Sigmoid colon (tissue), 4 donors: ENCODE measurements around the gene MOB3C.
"Not testable (repeated sequence)": the region's sequence is repeated elsewhere in the genome, so short reads cannot be mapped to it uniquely, and the experiment has no call there.

ENCODE experiments used
- EP300 ChIP-seq, 4 donors: sonication (generic); formaldehyde crosslinking; IDR thresholded peaks; one replicate each; pipeline ENCODE4 v1.6.1; 2017; ENCODE audit warnings: antibody characterized with exemption in 4 of 4
- TF ChIP-seq, protein P1 (sequence below), 4 experiments: fragments of 450-650 bp in 3 of 4; fragments of 200-600 bp in 1 of 4; IDR thresholded peaks; one replicate each; pipeline ENCODE4 v1.5.1; 2016 to 2019; ENCODE audit warnings: antibody characterized with exemption in 4 of 4, mild to moderate bottlenecking in 3 of 4, moderate library complexity in 2 of 4

DNA sequence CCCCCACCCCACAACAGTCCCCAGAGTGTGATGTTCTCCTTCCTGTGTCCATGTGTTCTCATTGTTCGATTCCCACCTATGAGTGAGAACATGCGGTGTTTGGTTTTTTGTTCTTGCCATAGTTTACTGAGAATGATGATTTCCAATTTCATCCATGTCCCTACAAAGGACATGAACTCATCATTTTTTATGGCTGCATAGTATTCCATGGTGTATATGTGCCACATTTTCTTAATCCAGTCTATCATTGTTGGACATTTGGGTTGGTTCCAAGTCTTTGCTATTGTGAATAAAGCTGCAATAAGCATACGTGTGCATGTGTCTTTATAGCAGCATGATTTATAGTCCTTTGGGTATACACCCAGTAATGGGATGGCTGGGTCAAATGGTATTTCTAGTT is 34.5 kb upstream of the MOB3C start:
- TF ChIP-seq, protein P1, sequence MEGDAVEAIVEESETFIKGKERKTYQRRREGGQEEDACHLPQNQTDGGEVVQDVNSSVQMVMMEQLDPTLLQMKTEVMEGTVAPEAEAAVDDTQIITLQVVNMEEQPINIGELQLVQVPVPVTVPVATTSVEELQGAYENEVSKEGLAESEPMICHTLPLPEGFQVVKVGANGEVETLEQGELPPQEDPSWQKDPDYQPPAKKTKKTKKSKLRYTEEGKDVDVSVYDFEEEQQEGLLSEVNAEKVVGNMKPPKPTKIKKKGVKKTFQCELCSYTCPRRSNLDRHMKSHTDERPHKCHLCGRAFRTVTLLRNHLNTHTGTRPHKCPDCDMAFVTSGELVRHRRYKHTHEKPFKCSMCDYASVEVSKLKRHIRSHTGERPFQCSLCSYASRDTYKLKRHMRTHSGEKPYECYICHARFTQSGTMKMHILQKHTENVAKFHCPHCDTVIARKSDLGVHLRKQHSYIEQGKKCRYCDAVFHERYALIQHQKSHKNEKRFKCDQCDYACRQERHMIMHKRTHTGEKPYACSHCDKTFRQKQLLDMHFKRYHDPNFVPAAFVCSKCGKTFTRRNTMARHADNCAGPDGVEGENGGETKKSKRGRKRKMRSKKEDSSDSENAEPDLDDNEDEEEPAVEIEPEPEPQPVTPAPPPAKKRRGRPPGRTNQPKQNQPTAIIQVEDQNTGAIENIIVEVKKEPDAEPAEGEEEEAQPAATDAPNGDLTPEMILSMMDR (IDR thresholded peaks at IDR 0.05), result not testable (repeated sequence)
- not testable (repeated sequence) for TF ChIP-seq EP300 (IDR thresholded peaks at IDR 0.05)
